HepG2 (cell line): ENCODE data around the gene SLCO4A1. TPM values are rescaled to one million over a fixed set of nuclear protein-coding genes. Genes with fewer than 3 reads are reported as not detected.

Source experiments
- ATAC-seq: fragments of 200-7000 bp; cut with Tn5 transposase; 3 replicates; pipeline ENCODE4 v1.9.1; 2020; ENCODE audit warnings: mild to moderate bottlenecking, moderate library complexity
- BruUV-seq: library from RNA; stranded (reverse); fragments of 400-500 nt; replicated peaks from 2 replicates; lab custom pipeline; 2021; lab: Mats Ljungman, UMichigan
- CTCF ChIA-PET: fragments of 300-600 bp; formaldehyde crosslinking; extraction: SDS; loops from one replicate; lab custom pipeline; 2021; ENCODE audit warnings: low total read pairs, inconsistent platforms, low intra/inter-chr PET ratio; lab: Yijun Ruan, JAX
- POLR2A ChIA-PET: fragments of 350-600 bp; sonication (Branson Sonifier 250); formaldehyde crosslinking; loops from one replicate; lab custom pipeline; 2020; ENCODE audit warnings: antibody characterized with exemption, inconsistent platforms; lab: Yijun Ruan, JAX
- DNase-seq: peaks from one replicate; pipeline ENCODE4 v3.0.0-alpha.2; 2015; ENCODE audit warnings: low spot score
- FAIRE-seq: peaks from 3 replicates; lab custom pipeline; 2011; peaks lifted over from hg19 to GRCh38; lab: Jason Lieb, UNC
- H2AFZ ChIP-seq: one replicate; pipeline ENCODE4 v1.6.1; 2011; ENCODE audit warnings: low read length, inconsistent platforms
- H3K27ac ChIP-seq: fragments of 300-600 bp; 3 replicates; pipeline ENCODE4 v1.8.0; 2011; ENCODE audit warnings: mixed run types, mild to moderate bottlenecking, mixed read lengths, low read length, inconsistent platforms; ENCODE audit not compliant: insufficient read depth; ENCODE audit errors: extremely low read length
- H3K27me3 ChIP-seq, 2 experiments: fragments of 200-600 bp in 1 of 2; 2 replicates in 1 of 2; 3 replicates in 1 of 2; pipeline versions ENCODE4 v1.6.0 to v1.8.0; 2011; ENCODE audit warnings: low read length in 2 of 2, mild to moderate bottlenecking in 2 of 2, moderate library complexity in 2 of 2, inconsistent platforms in 1 of 2; ENCODE audit not compliant: insufficient read depth in 2 of 2, control insufficient read depth in 1 of 2
- H3K36me3 ChIP-seq, 2 experiments: fragments of 200-600 bp in 1 of 2; replicated peaks in 1 of 2; 2 replicates in 1 of 2; 3 replicates in 1 of 2; pipeline versions ENCODE4 v1.5.1 to v1.8.0; 2011; ENCODE audit warnings: low read length in 2 of 2, inconsistent platforms in 1 of 2; ENCODE audit not compliant: insufficient read depth in 2 of 2, control insufficient read depth in 1 of 2
- H3K4me1 ChIP-seq: 2 replicates; pipeline ENCODE4 v1.5.1; 2012; ENCODE audit warnings: low read length, inconsistent platforms; ENCODE audit not compliant: insufficient read depth
- H3K4me2 ChIP-seq: 2 replicates; pipeline ENCODE4 v1.6.0; 2011; ENCODE audit warnings: low read depth, low read length, inconsistent platforms
- H3K4me3 ChIP-seq, 3 experiments: fragments of 200-600 bp in 1 of 3; sonication (generic), shearing (Covaris generic) in 1 of 3; replicated peaks in 1 of 3; 2 replicates each; pipeline ENCODE4 v1.5.1; 2011 to 2016; ENCODE audit warnings: low read length in 3 of 3, inconsistent platforms in 2 of 3, low read depth in 2 of 3, mild to moderate bottlenecking in 2 of 3, control low read depth in 1 of 3, mixed read lengths in 1 of 3; ENCODE audit not compliant: insufficient read depth in 1 of 3
- H3K79me2 ChIP-seq: one replicate; pipeline ENCODE4 v1.6.1; 2011; ENCODE audit warnings: low read length, inconsistent platforms; ENCODE audit not compliant: insufficient read depth
- H3K9ac ChIP-seq: 2 replicates; pipeline ENCODE4 v1.6.0; 2011; ENCODE audit warnings: mild to moderate bottlenecking, low read depth, low read length, inconsistent platforms; ENCODE audit not compliant: insufficient read depth
- H3K9me3 ChIP-seq: 2 replicates; pipeline ENCODE4 v1.5.1; 2012; ENCODE audit warnings: mild to moderate bottlenecking, low read length
- H4K20me1 ChIP-seq: 2 replicates; pipeline ENCODE4 v1.6.0; 2011; ENCODE audit warnings: inconsistent platforms, mild to moderate bottlenecking, low read length, moderate library complexity; ENCODE audit not compliant: insufficient read depth
- DR1 ChIP-seq: sonication (generic); formaldehyde crosslinking; IDR thresholded peaks from 2 replicates; pipeline ENCODE4 v1.8.0; 2021; ENCODE audit warnings: mild to moderate bottlenecking, missing genetic modification reagents, inconsistent platforms
- GATA4 ChIP-seq: sonication (generic); IDR thresholded peaks from 2 replicates; pipeline ENCODE4 v1.6.1; 2016; ENCODE audit warnings: antibody characterized with exemption, low read depth, borderline replicate concordance
- ZBTB20 ChIP-seq: sonication (generic); formaldehyde crosslinking; IDR thresholded peaks from 2 replicates; pipeline ENCODE4 v1.8.1; 2023; ENCODE audit warnings: missing genetic modification reagents, low read depth, mild to moderate bottlenecking, borderline replicate concordance
- ZBTB38 ChIP-seq: sonication (generic); formaldehyde crosslinking; IDR thresholded peaks from 2 replicates; pipeline ENCODE4 v1.5.1; 2020; ENCODE audit warnings: mild to moderate bottlenecking, missing genetic modification reagents
- ZFX ChIP-seq: sonication (generic); formaldehyde crosslinking; IDR thresholded peaks from 2 replicates; pipeline ENCODE4 v1.4.0; 2020; ENCODE audit warnings: mild to moderate bottlenecking, low read depth, missing genetic modification reagents, moderate library complexity
- ZNF160 ChIP-seq: sonication (generic); formaldehyde crosslinking; IDR thresholded peaks from 2 replicates; pipeline ENCODE4 v1.8.0; 2022; ENCODE audit warnings: mild to moderate bottlenecking, inconsistent platforms, missing genetic modification reagents
- ZNF350 ChIP-seq: sonication (generic); formaldehyde crosslinking; IDR thresholded peaks from 2 replicates; pipeline ENCODE4 v1.4.0; 2020; ENCODE audit warnings: mild to moderate bottlenecking, low read depth, missing genetic modification reagents, borderline replicate concordance
- ZNF776 ChIP-seq: sonication (generic); formaldehyde crosslinking; IDR thresholded peaks from 2 replicates; pipeline ENCODE4 v1.4.0; 2020; ENCODE audit warnings: mild to moderate bottlenecking, missing genetic modification reagents
- WGBS: methylation state at CpG from one replicate; pipeline ENCODE4 v1.1.6; 2017; ENCODE audit warnings: low lambda C conversion rate; 5-methylcytosine and 5-hydroxymethylcytosine counted together
- in situ Hi-C: cut with HindIII; loops from 2 replicates; pipeline ENCODE4 v1.10.0; 2017; ENCODE audit warnings: low pct_unique_long_range_greater_than_20kb; ENCODE audit not compliant: extremely low pct_ligation_motif_present
- intact Hi-C: fragments of 100-400 bp; cut with micrococcal nuclease; formaldehyde crosslinking; loops from one replicate; pipeline ENCODE4 v1.10.0; 2022; ENCODE audit not compliant: unreplicated experiment
- polyA plus RNA-seq, 8 experiments: library from polyadenylated mRNA; depleted of rRNA in 3 of 8; stranded (reverse) in 7 of 8; unstranded in 1 of 8; fragments of >200 nt; fragmentation: Illumina TruSeq in 4 of 8; extraction: Trizol in 4 of 8; gene quantifications; 2 replicates each; pipeline versions ENCODE4 v1.2.1 to v1.2.3, GENCODE V29; 2011 to 2016; ENCODE audit warnings: low read depth in 4 of 8, missing spikeins in 1 of 8, mixed read lengths in 1 of 8; ENCODE audit not compliant: insufficient read depth in 1 of 8
- total RNA-seq, 5 experiments: library from RNA; depleted of rRNA; stranded (reverse); fragments of >200 nt; fragmentation: Illumina TruSeq; extraction: Trizol; gene quantifications; 2 replicates each; pipeline ENCODE4 v1.2.3, GENCODE V29; 2016; ENCODE audit warnings: low read depth in 1 of 5
- TF ChIP-seq, protein P1 (sequence below): sonication (generic); formaldehyde crosslinking; IDR thresholded peaks from 2 replicates; pipeline ENCODE4 v1.5.1; 2020; ENCODE audit warnings: mild to moderate bottlenecking, missing genetic modification reagents, moderate library complexity
- TF ChIP-seq, protein P2 (sequence below): sonication (generic); formaldehyde crosslinking; IDR thresholded peaks from 2 replicates; pipeline ENCODE4 v1.5.1; 2020; ENCODE audit warnings: missing genetic modification reagents, mild to moderate bottlenecking, borderline replicate concordance

SLCO4A1 gene
- total and polyA plus RNA-seq, 2 of the 13 experiments (the other 11 are each of a cell fraction or from before 2014, with no cell fraction given), result 55.5 to 112 TPM

DNA sequence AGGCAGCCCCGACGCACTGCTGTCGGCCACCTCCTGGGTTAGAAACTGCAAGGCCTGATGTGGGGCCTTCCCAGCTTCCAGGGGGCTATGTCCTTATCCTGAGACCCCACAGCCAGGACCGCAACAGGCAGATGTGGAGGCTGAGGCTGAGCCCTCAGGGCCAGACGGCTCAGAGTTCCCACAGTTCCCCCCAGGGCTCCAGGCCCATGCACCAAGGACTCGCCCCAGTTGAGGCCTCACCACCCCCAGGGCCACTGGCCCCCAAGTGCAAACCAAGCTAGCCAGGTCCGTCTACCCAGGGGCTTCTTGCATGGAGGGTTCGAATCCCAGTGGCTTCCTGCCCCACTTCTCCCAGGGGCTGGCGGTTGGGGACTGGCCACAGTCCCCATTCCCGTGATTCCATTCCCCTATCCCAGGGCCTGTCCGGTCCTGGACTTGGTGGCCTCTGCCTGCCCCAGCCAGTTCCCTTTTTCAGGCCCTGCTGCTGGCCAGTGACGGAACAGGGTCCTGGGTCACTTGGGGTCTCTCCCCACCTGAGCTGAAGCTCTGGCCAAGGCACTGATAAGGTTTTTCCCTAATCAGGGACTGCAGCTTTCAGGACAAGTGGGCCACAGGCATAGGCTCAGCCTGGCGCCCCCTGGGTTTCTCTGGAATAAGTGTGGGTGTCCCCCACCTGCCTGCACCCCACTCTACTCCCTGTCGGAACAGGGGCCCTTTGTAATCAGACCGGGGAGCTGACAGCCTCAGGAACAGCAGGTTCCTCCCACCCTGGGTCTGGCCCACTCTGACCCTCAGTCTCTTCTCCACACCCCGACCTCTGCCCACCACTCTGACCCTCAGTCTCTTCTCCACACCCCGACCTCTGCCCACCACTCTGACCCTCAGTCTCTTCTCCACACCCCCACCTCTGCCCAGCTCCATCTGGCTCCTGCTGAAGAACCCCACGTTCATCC, 22.0 kb downstream of the SLCO4A1 start (continued):
- no peak for TF ChIP-seq GATA4
- 0 out of 2 replicates have a peak, but pooled peaks have one; percentile 1 for TF ChIP-seq ZBTB38 (CRISPR knock-in tag)
- peak; percentile 65; the same call in 1 of the 2 replicates for TF ChIP-seq ZNF160 (CRISPR knock-in tag)
- 0 out of 2 replicates have a peak, but pooled peaks have one; percentile 30 for TF ChIP-seq DR1 (CRISPR knock-in tag)
- TF ChIP-seq ZFX (CRISPR knock-in tag), result peak; percentile 32; the same call in 1 of the 2 replicates
- TF ChIP-seq, all 625 proteins: peak for 45

DNA sequence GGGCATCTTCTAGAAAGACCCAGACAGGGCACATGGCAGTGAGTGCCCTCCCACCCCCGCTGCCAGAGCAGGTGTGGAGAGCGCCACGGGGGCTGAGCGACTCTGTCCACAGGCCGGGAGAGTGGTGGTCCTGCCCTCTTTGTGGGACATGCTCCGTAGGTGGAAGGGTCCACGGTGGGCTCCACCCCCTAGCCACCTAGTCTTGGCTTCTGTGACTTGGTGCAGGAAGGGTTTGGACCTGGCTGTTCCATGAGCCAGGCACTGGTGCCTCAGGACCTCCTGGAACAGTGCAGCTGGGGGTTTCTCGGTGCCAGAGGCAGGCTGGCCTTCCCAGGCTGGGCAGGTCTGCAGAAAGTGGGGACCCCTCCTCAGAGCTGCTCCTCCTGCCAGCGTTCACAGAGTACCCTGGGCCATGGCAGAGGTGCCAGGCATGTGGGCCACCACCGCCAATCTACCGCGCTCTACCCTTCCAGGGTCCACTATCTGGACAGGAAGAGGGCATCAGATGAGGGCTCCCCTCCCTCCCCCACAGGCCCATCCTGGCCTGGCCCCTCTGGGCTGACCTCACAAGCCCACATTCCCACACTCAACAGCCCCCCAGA, 23.0 kb downstream of the SLCO4A1 start:
- Histone ChIP-seq H3K9ac (peak overlapping the region; percentile 34), H3K4me3 (peak overlapping the region in 1 of 3 experiments; percentile 11; a peak in 1 of 6 replicates), H3K4me2 (peak overlapping the region; percentile 35; the same call in 1 of the 2 replicates), H3K27ac (no peak overlapping the region), H4K20me1 (no peaks in the 10 kb centered on the region), H2AFZ (no peak overlapping the region), H3K79me2 (no peaks in the 10 kb centered on the region), H3K4me1 (peaks cover 77% of the 10 kb centered on the region), H3K9me3 (no peaks in the 10 kb centered on the region), H3K27me3 (no peaks in the 10 kb centered on the region), H3K36me3 (peaks cover 1 to 25% of the 10 kb centered on the region in 2 experiments; a peak in 4 of 5 replicates)
- intact Hi-C loops (loop anchor here (5.0 kb wide), 1 partner anchor 207 kb away; no protein-coding TSS in a partner anchor), in situ Hi-C loops (loop anchor here (5.0 kb wide), 1 partner anchor 127 kb away; no protein-coding TSS in a partner anchor)
- ATAC-seq (no peak), FAIRE-seq (no peak), DNase-seq (no peak)
- 99% methylated on average over 10 of the region's 12 CpGs for WGBS
- ChIA-PET POLR2A (interaction anchor here (0.6 to 4.6 kb wide), 5 partner anchors 13 to 129 kb away, joined by 4 to 47 read pairs (median 34); no protein-coding TSS in a partner anchor), CTCF (no interaction called here)
- no TSS peak for BruUV-seq
- 0 out of 2 replicates have a peak, but pooled peaks have one; percentile 20 for TF ChIP-seq ZBTB20 (CRISPR knock-in tag)
- TF ChIP-seq, protein P1, sequence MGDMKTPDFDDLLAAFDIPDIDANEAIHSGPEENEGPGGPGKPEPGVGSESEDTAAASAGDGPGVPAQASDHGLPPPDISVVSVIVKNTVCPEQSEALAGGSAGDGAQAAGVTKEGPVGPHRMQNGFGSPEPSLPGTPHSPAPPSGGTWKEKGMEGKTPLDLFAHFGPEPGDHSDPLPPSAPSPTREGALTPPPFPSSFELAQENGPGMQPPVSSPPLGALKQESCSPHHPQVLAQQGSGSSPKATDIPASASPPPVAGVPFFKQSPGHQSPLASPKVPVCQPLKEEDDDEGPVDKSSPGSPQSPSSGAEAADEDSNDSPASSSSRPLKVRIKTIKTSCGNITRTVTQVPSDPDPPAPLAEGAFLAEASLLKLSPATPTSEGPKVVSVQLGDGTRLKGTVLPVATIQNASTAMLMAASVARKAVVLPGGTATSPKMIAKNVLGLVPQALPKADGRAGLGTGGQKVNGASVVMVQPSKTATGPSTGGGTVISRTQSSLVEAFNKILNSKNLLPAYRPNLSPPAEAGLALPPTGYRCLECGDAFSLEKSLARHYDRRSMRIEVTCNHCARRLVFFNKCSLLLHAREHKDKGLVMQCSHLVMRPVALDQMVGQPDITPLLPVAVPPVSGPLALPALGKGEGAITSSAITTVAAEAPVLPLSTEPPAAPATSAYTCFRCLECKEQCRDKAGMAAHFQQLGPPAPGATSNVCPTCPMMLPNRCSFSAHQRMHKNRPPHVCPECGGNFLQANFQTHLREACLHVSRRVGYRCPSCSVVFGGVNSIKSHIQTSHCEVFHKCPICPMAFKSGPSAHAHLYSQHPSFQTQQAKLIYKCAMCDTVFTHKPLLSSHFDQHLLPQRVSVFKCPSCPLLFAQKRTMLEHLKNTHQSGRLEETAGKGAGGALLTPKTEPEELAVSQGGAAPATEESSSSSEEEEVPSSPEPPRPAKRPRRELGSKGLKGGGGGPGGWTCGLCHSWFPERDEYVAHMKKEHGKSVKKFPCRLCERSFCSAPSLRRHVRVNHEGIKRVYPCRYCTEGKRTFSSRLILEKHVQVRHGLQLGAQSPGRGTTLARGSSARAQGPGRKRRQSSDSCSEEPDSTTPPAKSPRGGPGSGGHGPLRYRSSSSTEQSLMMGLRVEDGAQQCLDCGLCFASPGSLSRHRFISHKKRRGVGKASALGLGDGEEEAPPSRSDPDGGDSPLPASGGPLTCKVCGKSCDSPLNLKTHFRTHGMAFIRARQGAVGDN, result peak; percentile 64
- TF ChIP-seq ZNF776 (CRISPR knock-in tag), result 0 out of 2 replicates have a peak, but pooled peaks have one; percentile 9
- TF ChIP-seq, protein P2, sequence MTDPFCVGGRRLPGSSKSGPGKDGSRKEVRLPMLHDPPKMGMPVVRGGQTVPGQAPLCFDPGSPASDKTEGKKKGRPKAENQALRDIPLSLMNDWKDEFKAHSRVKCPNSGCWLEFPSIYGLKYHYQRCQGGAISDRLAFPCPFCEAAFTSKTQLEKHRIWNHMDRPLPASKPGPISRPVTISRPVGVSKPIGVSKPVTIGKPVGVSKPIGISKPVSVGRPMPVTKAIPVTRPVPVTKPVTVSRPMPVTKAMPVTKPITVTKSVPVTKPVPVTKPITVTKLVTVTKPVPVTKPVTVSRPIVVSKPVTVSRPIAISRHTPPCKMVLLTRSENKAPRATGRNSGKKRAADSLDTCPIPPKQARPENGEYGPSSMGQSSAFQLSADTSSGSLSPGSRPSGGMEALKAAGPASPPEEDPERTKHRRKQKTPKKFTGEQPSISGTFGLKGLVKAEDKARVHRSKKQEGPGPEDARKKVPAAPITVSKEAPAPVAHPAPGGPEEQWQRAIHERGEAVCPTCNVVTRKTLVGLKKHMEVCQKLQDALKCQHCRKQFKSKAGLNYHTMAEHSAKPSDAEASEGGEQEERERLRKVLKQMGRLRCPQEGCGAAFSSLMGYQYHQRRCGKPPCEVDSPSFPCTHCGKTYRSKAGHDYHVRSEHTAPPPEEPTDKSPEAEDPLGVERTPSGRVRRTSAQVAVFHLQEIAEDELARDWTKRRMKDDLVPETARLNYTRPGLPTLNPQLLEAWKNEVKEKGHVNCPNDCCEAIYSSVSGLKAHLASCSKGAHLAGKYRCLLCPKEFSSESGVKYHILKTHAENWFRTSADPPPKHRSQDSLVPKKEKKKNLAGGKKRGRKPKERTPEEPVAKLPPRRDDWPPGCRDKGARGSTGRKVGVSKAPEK (CRISPR knock-in tag), result 0 out of 2 replicates have a peak, but pooled peaks have one; percentile 33
- TF ChIP-seq ZNF350, result no peak
